K562 (cell line): ENCODE data around the gene ZNF74. TPM values are rescaled to one million over a fixed set of nuclear protein-coding genes. Genes with fewer than 3 reads are reported as not detected.

Experiments
- CEBPG ChIP-seq, 3 experiments: fragments of 200-800 bp in 1 of 3; sonication (Bioruptor generic) in 1 of 3; sonication (generic) in 1 of 3; formaldehyde crosslinking in 1 of 3; IDR thresholded peaks in 2 of 3; conservative IDR thresholded peaks in 1 of 3; 2 replicates each; pipeline versions ENCODE4 v1.6.1 to v1.8.0; 2016 to 2022; ENCODE audit warnings: missing compliant biosample characterization in 2 of 3, missing genetic modification characterization in 2 of 3, mild to moderate bottlenecking in 1 of 3, missing genetic modification reagents in 1 of 3
- ETV1 ChIP-seq: fragments of 450-650 bp; conservative IDR thresholded peaks from 2 replicates; pipeline ENCODE4 v1.6.1; 2016; ENCODE audit warnings: missing genetic modification characterization, control low read depth, low read depth, missing compliant biosample characterization
- FIP1L1 ChIP-seq: fragments of 200-400 bp; formaldehyde crosslinking; IDR thresholded peaks from 2 replicates; pipeline ENCODE4 v1.6.1; 2018; ENCODE audit warnings: mild to moderate bottlenecking, low read depth, low read length; ENCODE audit not compliant: poor library complexity, severe bottlenecking
- HIVEP1 ChIP-seq: fragments of 250-450 bp; sonication (Bioruptor Pico); IDR thresholded peaks from 2 replicates; pipeline ENCODE4 v1.4.0; 2020; ENCODE audit warnings: mild to moderate bottlenecking
- JUN ChIP-seq, 2 experiments: sonication (generic) in 1 of 2; formaldehyde crosslinking in 1 of 2; IDR thresholded peaks; 2 replicates each; pipeline versions ENCODE4 v1.6.1 to v1.8.0; 2012 to 2022; ENCODE audit warnings: borderline replicate concordance in 2 of 2, mild to moderate bottlenecking in 2 of 2, improper control_type of control experiment in 1 of 2, low read depth in 1 of 2, low read length in 1 of 2, missing genetic modification reagents in 1 of 2
- NCOR1 ChIP-seq: fragments of 450-650 bp; IDR thresholded peaks from 2 replicates; pipeline ENCODE4 v1.6.1; 2016; ENCODE audit warnings: mild to moderate bottlenecking, moderate library complexity
- NELFE ChIP-seq: IDR thresholded peaks from 2 replicates; pipeline ENCODE4 v1.6.1; 2011; ENCODE audit warnings: mild to moderate bottlenecking; ENCODE audit not compliant: insufficient read depth, insufficient read length
- PKNOX1 ChIP-seq: fragments of 450-650 bp; IDR thresholded peaks from 2 replicates; pipeline ENCODE4 v1.6.1; 2016
- POU5F1 ChIP-seq: fragments of 150-350 bp; IDR thresholded peaks from 2 replicates; pipeline ENCODE4 v1.6.1; 2014; ENCODE audit warnings: borderline replicate concordance, low read length, low read depth, mild to moderate bottlenecking; ENCODE audit not compliant: partially characterized antibody
- SAFB ChIP-seq: fragments of 200-400 bp; formaldehyde crosslinking; IDR thresholded peaks from 2 replicates; pipeline ENCODE4 v1.6.1; 2017; ENCODE audit warnings: low read depth, low read length, borderline replicate concordance
- SMARCB1 ChIP-seq: IDR thresholded peaks from 2 replicates; pipeline ENCODE4 v1.6.1; 2011; ENCODE audit warnings: improper control_type of control experiment, low read depth; ENCODE audit not compliant: insufficient read length
- TCFL5 ChIP-seq: fragments of 250-450 bp; sonication (Bioruptor Pico); conservative IDR thresholded peaks from 2 replicates; pipeline ENCODE4 v1.6.1; 2021; ENCODE audit warnings: mild to moderate bottlenecking, moderate library complexity, matching md5 sums
- USF2 ChIP-seq: sonication (generic); formaldehyde crosslinking; IDR thresholded peaks from 2 replicates; pipeline ENCODE4 v1.5.0; 2020; ENCODE audit warnings: missing genetic modification reagents
- ZBTB7A ChIP-seq: IDR thresholded peaks from 2 replicates; pipeline ENCODE4 v1.6.1; 2011; ENCODE audit warnings: low read depth, mild to moderate bottlenecking, low read length, moderate library complexity, borderline replicate concordance; ENCODE audit not compliant: control insufficient read depth
- ZNF3 ChIP-seq: fragments of 250-450 bp; sonication (Bioruptor Pico); IDR thresholded peaks from 2 replicates; pipeline ENCODE4 v1.5.0; 2021; ENCODE audit warnings: mild to moderate bottlenecking, moderate library complexity
- ZNF717 ChIP-seq: fragments of 250-450 bp; sonication (Bioruptor Pico); IDR thresholded peaks from 2 replicates; pipeline ENCODE4 v1.5.0; 2021
- ZNF780A ChIP-seq: fragments of 250-450 bp; sonication (Bioruptor Pico); IDR thresholded peaks from 2 replicates; pipeline ENCODE4 v1.5.0; 2021; ENCODE audit warnings: mild to moderate bottlenecking
- polyA plus RNA-seq, 8 experiments: library from polyadenylated mRNA; depleted of rRNA in 4 of 8; stranded (reverse) in 5 of 8; unstranded in 3 of 8; fragments of >200 nt; fragmentation: Nextera tagmentation in 2 of 8; fragmentation: Illumina TruSeq in 1 of 8; extraction: Ambion mirVana in 2 of 8; extraction: Trizol in 1 of 8; gene quantifications; 2 replicates each; pipeline versions ENCODE4 v1.2.1 to v1.2.3, GENCODE V29; 2011 to 2014; ENCODE audit warnings: inconsistent platforms in 1 of 8, missing spikeins in 1 of 8
- total RNA-seq, 7 experiments: library from RNA; depleted of rRNA in 6 of 7; stranded (reverse); fragments of >200 nt in 6 of 7; fragmentation: Illumina TruSeq in 2 of 7; extraction: Trizol in 2 of 7; gene quantifications; 2 replicates each; pipeline versions ENCODE4 v1.2.1 to v1.2.3, GENCODE V29; 2011 to 2021; ENCODE audit warnings: low replicate concordance in 1 of 7
- TF ChIP-seq, protein P1 (sequence below): fragments of 450-650 bp; IDR thresholded peaks from 2 replicates; pipeline ENCODE4 v1.6.1; 2016; ENCODE audit warnings: missing biosample characterization, missing genetic modification characterization
- TF ChIP-seq, protein P2 (sequence below), 2 experiments: fragments of 450-650 bp in 1 of 2; sonication (generic) in 1 of 2; formaldehyde crosslinking in 1 of 2; IDR thresholded peaks in 1 of 2; conservative IDR thresholded peaks in 1 of 2; 2 replicates each; pipeline versions ENCODE4 v1.6.1 to v1.8.1; 2016 to 2023; ENCODE audit warnings: mild to moderate bottlenecking in 2 of 2, moderate library complexity in 2 of 2, inconsistent platforms in 1 of 2, missing genetic modification reagents in 1 of 2
- TF ChIP-seq, protein P3 (sequence below): fragments of 250-450 bp; sonication (Bioruptor Pico); IDR thresholded peaks from 2 replicates; pipeline ENCODE4 v1.8.0; 2021; ENCODE audit warnings: moderate library complexity, mild to moderate bottlenecking, inconsistent platforms

The ZNF74 gene
- total and polyA plus RNA-seq, 9 of the 15 experiments (the other 6 are each of a cell fraction or from before 2014, with no cell fraction given): 2.4 to 53.5 (median 31.5) TPM

DNA sequence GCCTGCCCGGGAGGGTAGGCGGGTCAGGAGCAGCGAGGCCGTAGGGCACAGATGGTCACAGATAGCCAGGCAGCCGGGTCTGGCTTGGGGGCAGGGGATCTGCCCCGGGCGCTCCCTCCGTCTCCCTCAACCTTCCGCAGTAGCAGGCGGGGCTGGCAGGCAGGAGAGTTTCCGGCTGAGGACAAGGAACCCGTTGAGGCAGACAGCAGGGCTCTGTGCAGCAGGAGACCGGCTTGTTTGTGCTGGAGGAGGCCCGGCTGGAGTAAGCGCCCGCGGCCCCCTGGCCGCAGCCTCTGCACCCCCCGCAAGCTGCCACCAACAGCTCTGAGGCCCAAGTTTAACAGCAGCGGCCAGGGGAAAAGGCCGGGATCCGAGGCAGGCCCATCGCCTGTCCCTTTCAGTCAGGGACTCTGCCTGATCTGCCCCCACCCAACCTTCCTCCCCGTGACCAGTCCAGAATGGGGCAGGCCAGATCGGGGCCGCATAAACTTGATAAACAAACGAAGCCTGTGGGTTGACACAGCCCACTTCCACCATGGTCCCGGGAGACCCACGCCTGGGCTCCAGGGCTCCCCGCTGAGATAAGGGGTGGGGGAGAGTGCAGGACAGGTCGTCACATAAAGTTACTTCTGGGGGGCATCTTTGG lies 30.1 kb downstream of the ZNF74 start (continued):
- no peak for TF ChIP-seq ETV1 (tag)
- TF ChIP-seq ZBTB7A: peak; percentile 13; the same call in 1 of the 2 replicates
- no peak for TF ChIP-seq ZNF717
- no peak for TF ChIP-seq USF2 (CRISPR knock-in tag)
- TF ChIP-seq, protein P1, sequence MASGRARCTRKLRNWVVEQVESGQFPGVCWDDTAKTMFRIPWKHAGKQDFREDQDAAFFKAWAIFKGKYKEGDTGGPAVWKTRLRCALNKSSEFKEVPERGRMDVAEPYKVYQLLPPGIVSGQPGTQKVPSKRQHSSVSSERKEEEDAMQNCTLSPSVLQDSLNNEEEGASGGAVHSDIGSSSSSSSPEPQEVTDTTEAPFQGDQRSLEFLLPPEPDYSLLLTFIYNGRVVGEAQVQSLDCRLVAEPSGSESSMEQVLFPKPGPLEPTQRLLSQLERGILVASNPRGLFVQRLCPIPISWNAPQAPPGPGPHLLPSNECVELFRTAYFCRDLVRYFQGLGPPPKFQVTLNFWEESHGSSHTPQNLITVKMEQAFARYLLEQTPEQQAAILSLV (tag): no peak
- TF ChIP-seq PKNOX1: no peak
- no peak for TF ChIP-seq NELFE
- no peak for TF ChIP-seq POU5F1
- TF ChIP-seq ZNF780A (CRISPR knock-in tag): no peak
- no peak for TF ChIP-seq FIP1L1
- TF ChIP-seq SAFB: no peak
- no peak for TF ChIP-seq CEBPG (CRISPR knock-in tag; IDR thresholded peaks at IDR 0.05)
- TF ChIP-seq CEBPG (tag; conservative IDR thresholded peaks at IDR 0.05 in 1 of 2, IDR thresholded peaks at IDR 0.05 in 1 of 2): no peak
- TF ChIP-seq, protein P2, sequence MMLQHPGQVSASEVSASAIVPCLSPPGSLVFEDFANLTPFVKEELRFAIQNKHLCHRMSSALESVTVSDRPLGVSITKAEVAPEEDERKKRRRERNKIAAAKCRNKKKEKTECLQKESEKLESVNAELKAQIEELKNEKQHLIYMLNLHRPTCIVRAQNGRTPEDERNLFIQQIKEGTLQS (IDR thresholded peaks at IDR 0.05): no peak
- TF ChIP-seq, protein P2 (CRISPR knock-in tag; conservative IDR thresholded peaks at IDR 0.05): no peak
- no peak for TF ChIP-seq NCOR1
- TF ChIP-seq, protein P3, sequence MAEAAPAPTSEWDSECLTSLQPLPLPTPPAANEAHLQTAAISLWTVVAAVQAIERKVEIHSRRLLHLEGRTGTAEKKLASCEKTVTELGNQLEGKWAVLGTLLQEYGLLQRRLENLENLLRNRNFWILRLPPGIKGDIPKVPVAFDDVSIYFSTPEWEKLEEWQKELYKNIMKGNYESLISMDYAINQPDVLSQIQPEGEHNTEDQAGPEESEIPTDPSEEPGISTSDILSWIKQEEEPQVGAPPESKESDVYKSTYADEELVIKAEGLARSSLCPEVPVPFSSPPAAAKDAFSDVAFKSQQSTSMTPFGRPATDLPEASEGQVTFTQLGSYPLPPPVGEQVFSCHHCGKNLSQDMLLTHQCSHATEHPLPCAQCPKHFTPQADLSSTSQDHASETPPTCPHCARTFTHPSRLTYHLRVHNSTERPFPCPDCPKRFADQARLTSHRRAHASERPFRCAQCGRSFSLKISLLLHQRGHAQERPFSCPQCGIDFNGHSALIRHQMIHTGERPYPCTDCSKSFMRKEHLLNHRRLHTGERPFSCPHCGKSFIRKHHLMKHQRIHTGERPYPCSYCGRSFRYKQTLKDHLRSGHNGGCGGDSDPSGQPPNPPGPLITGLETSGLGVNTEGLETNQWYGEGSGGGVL (CRISPR knock-in tag): no peak
- no peak for TF ChIP-seq ZNF3 (CRISPR knock-in tag)
- TF ChIP-seq JUN (IDR thresholded peaks at IDR 0.05; ENCODE audit: borderline replicate concordance, low read depth, low read length): no peak
- no peak for TF ChIP-seq JUN (CRISPR knock-in tag; IDR thresholded peaks at IDR 0.05; ENCODE audit: borderline replicate concordance)
- TF ChIP-seq SMARCB1: no peak
- no peak for TF ChIP-seq TCFL5 (CRISPR knock-in tag)
- TF ChIP-seq HIVEP1 (CRISPR knock-in tag): 0 out of 2 replicates have a peak, but pooled peaks have one; percentile 28
